ENCODE measurements around the gene RNF11. TPM values are rescaled to one million over a fixed set of nuclear protein-coding genes. Genes with fewer than 3 reads are reported as not detected.

RNF11 gene
- total and polyA plus RNA-seq, 2 of the 8 experiments (the other 6 are each of a cell fraction or from before 2014, with no cell fraction given) = 49.6 to 54.2 TPM

DNA sequence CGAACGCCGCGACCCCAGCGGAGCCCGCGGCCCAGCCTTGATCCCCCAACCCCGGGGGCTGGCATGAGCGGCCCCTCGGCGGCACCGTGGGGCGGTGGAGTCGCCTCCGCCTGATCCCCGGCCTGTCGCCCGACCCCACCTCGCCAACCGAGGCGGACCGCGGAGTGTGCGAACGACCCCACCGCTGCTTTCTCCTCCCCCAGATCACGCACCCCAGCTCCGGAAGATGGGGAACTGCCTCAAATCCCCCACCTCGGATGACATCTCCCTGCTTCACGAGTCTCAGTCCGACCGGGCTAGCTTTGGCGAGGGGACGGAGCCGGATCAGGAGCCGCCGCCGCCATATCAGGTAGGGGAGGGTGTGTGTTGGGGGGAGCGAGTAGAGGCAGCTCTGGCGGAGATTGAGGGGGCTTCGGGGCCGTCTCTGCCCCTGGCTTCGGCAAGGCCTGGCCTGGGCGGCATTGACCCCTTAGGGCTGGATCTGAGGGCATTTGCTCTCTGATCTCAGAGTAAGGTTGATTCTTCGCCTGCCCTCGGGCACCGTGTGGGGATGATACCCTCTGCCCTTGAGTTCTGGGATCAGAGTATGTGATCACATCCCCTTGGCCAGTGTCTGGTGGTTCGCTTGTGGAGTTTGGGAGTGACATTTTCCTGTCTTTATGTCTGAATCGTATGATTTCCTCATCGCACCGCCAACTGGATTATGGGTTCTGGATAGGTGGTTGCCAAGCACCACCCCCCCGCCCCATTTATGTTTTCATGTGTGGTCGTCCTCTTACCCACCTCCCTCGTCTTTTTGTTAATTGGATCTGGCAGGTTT lies 668 bp downstream of the RNF11 start (continued):
- TF ChIP-seq RAD21 (IDR thresholded peaks at IDR 0.05 in 1 of 2, conservative IDR thresholded peaks at IDR 0.05 in 1 of 2; ENCODE audit: low read depth in 2 of 2, low read length in 2 of 2) = no peak
- no peak for TF ChIP-seq ZNF274 (IDR thresholded peaks at IDR 0.05; ENCODE audit: borderline replicate concordance, extremely low read depth, low read length)
- TF ChIP-seq, protein P1, sequence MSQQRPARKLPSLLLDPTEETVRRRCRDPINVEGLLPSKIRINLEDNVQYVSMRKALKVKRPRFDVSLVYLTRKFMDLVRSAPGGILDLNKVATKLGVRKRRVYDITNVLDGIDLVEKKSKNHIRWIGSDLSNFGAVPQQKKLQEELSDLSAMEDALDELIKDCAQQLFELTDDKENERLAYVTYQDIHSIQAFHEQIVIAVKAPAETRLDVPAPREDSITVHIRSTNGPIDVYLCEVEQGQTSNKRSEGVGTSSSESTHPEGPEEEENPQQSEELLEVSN (IDR thresholded peaks at IDR 0.05) = no peak
- no peak for TF ChIP-seq HDAC6 (IDR thresholded peaks at IDR 0.05; ENCODE audit: low read depth, low read length)
- TF ChIP-seq ASH2L (IDR thresholded peaks at IDR 0.05; ENCODE audit: low read length) = peak; percentile 95
- no peak for TF ChIP-seq CTBP2 (IDR thresholded peaks at IDR 0.05; ENCODE audit: borderline replicate concordance, insufficient read depth, insufficient read length, low read length)
- peak; percentile 81 for TF ChIP-seq KDM4A (IDR thresholded peaks at IDR 0.05; ENCODE audit: low read depth, low read length, severe bottlenecking)
- no peak for TF ChIP-seq RXRA (IDR thresholded peaks at IDR 0.05; ENCODE audit: insufficient read depth, low read depth, low read length)
- TF ChIP-seq KDM1A (IDR thresholded peaks at IDR 0.05; ENCODE audit: borderline replicate concordance, low read length) = no peak
- TF ChIP-seq, protein P2, sequence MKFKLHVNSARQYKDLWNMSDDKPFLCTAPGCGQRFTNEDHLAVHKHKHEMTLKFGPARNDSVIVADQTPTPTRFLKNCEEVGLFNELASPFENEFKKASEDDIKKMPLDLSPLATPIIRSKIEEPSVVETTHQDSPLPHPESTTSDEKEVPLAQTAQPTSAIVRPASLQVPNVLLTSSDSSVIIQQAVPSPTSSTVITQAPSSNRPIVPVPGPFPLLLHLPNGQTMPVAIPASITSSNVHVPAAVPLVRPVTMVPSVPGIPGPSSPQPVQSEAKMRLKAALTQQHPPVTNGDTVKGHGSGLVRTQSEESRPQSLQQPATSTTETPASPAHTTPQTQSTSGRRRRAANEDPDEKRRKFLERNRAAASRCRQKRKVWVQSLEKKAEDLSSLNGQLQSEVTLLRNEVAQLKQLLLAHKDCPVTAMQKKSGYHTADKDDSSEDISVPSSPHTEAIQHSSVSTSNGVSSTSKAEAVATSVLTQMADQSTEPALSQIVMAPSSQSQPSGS (IDR thresholded peaks at IDR 0.05; ENCODE audit: low read length) = no peak
- TF ChIP-seq SUZ12 (IDR thresholded peaks at IDR 0.05; ENCODE audit: low read length) = no peak
- TF ChIP-seq YY1 (IDR thresholded peaks at IDR 0.05; ENCODE audit: low read depth, low read length) = 0 out of 2 replicates have a peak, but pooled peaks have one; percentile 9
- TF ChIP-seq, protein P3, sequence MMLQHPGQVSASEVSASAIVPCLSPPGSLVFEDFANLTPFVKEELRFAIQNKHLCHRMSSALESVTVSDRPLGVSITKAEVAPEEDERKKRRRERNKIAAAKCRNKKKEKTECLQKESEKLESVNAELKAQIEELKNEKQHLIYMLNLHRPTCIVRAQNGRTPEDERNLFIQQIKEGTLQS (IDR thresholded peaks at IDR 0.05; ENCODE audit: insufficient read depth, low read depth, low read length) = no peak
